HG03175 (cell line): ENCODE data around the gene NAPEPLD.
"Not testable (repeated sequence)": the region's sequence is repeated elsewhere in the genome, so short reads cannot be mapped to it uniquely, and the experiment has no call there.

Experiments
- ATAC-seq: cut with Tn5 transposase; IDR thresholded peaks from one replicate; pipeline ENCODE4 v1.9.1; 2021; ENCODE audit warnings: mild to moderate bottlenecking, moderate library complexity; ENCODE audit not compliant: unreplicated experiment

The NAPEPLD gene

GRCh38 chr7:103071000-103071399 is 77.9 kb downstream of the NAPEPLD start:
- ATAC-seq: no peak

GRCh38 chr7:103068414-103069403 is 80.2 kb downstream of the NAPEPLD start:
- no peak for ATAC-seq

- ATAC-seq: no peak
Observed at GRCh38 chr7:103065667-103066066, 83.2 kb downstream of the NAPEPLD start.

- no peak for ATAC-seq
Observed at GRCh38 chr7:103063895-103064294, 85.0 kb downstream of the NAPEPLD start.

DNA sequence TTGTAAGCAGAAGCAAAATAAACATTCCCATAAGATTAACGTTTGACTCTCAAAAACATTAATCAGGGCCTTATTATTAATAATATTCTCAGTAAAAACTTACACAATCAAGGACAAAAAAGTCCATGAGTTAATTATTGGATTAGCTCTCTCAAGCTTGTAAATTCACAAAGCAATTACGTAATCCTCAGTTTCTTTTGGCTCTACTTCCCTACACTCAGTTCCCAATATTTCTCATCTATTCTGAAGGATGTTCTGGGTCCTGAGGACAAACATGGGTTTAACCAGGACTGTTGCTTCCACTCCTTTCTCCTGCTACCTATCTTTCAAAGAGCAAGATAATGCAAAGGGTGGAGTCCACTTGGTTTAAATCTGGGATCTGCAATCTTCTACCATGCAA is 89.4 kb downstream of the NAPEPLD start:
- no peak for ATAC-seq

DNA sequence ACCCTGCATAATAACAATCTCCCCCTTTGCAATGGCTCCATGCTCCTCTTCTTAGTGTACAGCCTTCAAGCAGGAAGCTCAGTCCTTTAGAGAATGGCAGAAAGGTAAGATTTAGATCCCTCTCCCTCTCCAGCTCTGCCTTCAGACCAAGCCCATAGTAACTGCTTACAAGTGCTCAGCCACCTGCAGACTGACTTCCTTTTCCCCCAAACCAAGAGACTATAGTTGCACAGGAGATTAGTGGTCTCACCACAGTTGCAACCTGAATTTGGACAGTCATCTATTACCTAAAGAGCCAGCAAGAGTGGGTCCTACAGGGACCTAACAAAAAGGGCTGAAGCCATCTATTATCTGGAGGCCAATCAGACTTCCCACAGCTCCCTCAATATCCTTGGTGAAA is 90.8 kb downstream of the NAPEPLD start:
- no peak for ATAC-seq

DNA sequence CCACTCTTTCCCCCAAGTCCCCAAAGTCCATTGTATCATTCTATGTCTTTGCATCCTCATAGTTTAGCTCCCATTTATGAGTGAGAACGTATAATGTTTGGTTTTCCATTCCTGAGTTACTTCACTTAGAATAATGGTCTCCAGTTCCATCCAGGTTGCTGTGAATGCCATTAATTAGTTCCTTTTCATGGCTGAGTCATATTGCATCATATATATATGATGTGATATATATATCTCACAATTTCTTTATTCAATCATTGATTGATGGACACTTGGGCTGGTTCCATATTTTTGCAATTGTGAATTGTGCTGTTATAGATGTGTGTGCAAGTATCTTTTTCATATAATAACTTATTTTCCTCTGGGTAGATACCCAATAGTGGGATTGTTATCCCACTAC is 92.9 kb downstream of the NAPEPLD start:
- not testable (repeated sequence) for ATAC-seq

DNA sequence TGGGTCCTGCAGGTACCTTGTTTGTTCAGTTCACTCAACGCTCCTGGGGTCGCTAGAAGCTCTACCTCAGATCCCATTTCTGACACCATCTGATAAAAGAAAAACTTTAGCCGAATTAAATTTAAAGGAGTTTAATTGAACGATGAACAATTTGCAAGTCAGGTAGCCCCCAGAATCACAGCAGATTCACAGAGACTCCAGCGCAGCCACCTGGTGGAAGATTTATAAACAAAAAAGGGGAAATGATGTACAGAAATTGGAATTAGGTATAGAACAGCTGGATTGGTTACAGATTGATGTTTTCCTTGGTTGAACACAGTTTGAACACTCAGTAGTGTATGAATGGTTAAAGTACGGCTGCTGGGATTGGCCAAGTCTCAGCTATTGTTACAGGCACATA is 97.4 kb downstream of the NAPEPLD start:
- no peak for ATAC-seq
